HG02973 (cell line): ENCODE measurements around the gene ALDH3A1.

Experiments
- ATAC-seq: cut with Tn5 transposase; IDR thresholded peaks from one replicate; pipeline ENCODE4 v1.9.1; 2021; ENCODE audit warnings: moderate library complexity; ENCODE audit not compliant: unreplicated experiment

Gene ALDH3A1

DNA sequence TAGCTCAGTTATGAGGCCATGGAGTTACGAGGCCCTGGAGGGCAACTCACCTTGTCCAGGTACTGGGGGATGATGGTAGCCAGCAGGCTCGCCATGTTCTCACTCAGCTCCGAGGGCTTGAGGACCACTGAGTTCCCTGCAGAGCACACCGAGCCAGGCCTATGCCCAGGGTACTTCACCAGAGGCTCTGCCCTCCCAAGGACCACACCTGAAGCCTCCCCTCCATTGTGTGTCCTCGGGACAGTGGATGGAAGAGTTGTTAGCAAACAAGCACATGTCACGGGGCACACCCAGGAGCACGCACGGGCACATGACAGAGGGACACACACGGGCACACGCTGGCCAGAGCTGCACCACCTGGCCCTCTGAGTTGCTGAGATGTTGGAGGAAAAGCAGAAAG is 5.6 kb downstream of the ALDH3A1 start:
- ATAC-seq: no peak

DNA sequence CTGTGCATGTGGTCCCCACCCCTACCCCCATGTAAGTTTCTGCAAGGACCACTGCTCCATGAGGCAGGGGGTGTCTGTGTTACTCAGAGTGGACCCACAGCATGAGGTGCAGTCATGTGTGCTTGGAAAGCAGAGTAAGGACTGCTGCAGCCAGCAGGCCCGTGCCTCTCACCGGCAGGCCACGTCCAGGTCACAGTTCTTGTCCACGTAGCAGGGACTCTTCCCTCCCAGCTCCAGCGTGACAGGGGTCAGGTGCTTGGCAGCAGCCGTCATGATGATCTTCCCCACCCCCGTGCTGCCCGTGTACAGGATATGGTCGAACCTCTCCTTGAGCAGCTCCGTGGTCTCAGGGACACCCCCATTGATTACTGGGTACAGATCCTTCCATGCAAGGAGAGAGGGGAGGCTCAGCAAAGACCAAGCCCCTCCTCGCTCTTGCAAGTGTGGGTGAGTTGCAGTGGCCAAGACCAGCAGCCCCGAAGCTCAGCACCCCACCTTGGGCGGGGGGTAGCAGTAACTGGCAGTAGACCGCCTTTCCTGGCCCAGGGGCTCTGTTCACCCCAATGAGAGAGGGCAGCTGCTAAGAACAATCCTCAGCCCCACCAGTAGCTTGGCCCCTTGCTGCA is 6.2 kb downstream of the ALDH3A1 start:
- ATAC-seq: no peak

DNA sequence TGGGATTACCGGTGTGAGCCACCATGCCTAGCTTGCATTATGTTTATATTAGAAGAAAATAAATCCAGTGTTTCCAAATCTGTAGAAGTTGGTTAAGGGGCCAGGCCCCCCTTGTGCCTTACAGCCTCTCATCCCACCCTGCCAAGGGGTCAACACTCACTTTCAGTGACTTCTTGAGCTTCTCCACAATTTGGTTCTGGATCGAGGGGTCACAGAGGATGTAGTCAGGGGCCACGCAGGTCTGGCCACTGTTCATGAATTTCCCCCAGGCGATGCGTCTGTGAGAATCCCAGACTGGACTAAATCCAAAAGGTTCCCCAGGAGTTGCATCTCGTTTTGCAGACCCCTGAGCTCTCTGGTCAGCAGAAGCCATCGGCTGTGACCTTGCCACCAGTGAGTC is 7.2 kb downstream of the ALDH3A1 start:
- ATAC-seq: no peak

DNA sequence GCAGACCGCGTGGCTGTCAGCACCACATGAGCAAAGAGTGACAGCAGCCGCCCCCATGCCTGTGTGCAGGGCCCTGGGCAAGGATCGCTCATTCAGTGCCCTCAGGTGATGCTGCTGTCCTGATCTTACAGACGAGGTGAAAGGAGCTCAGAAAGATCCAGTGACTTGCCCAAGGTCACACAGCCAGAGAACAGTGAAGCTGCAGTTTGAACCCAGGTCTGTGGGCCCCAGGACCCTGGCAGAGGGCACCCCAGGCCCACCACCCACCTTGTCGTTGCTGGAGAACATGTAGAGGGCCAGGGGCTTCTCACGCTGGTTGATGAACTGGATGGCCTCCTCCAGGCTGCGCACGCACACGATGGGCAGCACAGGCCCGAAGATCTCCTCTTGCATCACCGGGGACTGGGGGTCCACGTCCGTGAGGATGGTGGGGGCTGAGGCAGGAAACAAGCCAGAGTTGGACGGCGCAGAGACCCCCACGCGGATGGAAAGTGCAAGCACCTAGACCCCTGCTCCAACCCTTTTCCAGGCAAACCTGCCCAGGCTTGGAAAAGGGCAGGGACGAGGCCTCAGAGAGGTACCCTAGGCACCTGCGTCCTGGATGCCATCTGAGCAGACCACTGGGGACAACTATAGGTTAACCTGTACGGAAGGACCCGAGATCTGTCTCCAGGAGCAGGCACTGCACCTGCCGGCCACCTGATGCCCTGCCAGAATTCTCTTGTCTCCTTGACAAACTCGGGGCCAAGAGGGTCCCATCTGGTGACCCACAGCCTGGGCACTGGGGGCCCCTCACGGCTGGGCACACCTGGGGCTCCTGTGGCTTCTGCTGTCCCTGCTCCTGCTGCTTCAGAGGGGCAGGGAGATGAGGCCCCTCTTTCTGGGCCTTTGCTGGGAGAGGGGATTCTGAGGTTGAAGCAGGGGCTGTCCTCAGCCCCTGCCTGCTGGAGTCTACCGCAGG is 8.6 kb downstream of the ALDH3A1 start:
- ATAC-seq: no peak

GRCh38 chr17:19738757-19739156 is 9.3 kb downstream of the ALDH3A1 start:
- no peak for ATAC-seq

- no peak for ATAC-seq
Measured at GRCh38 chr17:19738073-19738449, 10.0 kb downstream of the ALDH3A1 start.

DNA sequence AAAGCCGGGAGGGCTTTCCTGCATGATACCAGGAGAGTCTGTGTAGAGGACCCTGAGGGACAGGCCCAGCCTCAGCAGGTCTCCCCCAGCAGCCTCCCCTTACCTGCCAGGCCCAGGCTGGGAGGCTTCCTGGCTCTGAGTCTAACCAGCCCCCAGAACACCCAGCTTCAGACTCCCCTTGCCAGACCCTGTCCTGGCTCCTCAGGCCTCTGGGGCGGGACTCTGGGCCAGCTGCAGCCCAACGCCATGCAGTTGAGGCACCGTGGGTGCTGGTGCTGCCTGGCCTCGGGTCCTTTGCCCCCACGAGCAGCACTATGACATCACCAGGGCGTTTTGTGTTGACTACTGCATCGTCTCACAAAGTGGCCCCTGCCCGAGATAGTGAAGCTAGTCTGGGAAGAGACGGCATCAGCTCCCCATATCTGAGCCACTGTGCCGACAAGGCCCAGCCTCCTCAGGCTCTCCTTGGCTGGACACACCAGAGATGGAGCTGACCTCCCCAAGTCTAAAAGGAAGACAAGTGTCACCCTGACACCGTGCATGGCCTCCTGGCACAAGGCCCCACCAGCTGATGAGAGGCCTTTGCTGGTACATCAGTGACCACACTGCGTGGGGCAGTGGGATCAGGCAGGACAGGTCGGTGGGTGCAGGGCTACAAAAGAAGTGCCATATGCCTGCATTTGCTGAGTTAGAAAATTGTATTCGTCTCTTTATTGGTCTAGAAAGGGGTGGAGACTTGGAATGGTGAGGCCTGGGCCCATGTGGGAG is 10.6 kb downstream of the ALDH3A1 start:
- no peak for ATAC-seq

- ATAC-seq: no peak
Measured at GRCh38 chr17:19736071-19736470, 12.0 kb downstream of the ALDH3A1 start.

GRCh38 chr17:19733953-19734526 is 14.1 kb downstream of the ALDH3A1 start:
- ATAC-seq: no peak

- ATAC-seq: no peak
Measured at GRCh38 chr17:19731626-19732025, 16.5 kb downstream of the ALDH3A1 start.

DNA sequence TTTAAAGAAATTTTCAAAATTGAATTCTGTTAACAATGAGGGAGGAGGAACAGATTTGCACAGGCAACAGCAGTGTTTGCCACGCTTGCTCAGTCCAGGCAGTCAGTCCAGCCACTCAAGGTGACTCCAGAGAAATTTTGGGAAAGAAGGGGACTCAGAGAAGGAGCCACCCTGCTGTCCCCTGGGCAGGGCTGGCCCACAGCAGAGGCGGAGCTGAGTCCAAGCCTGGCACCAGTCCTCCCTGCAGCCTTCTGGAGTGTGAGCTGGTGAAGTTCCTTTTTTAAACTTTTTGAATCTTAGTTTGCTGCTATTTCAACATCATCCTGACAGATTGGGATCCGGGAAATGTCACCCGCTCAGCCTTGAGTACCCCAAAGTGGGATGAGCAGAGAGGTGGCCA is 17.3 kb downstream of the ALDH3A1 start:
- ATAC-seq: no peak

GRCh38 chr17:19729900-19730299 is 18.2 kb downstream of the ALDH3A1 start:
- no peak for ATAC-seq

DNA sequence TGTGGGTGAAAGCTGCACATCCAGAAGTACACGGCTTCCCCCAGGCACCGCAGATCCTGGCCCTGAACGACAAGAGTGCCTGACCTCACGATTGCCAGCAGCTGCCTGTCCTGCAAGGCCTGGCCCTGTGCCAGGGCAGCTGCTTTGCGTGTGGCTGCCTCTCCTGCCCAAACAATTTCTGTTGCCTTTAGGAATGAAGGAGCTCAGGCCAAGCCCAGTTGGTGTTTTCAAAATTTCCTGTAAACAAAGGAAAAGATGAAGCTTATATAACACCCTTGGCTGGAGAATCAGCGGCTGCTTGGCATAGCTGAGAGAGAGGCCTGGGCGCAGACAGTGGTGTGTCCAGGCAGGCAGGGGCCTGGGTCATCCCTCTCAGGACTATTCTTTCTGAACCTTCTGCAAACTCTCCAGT is 20.0 kb downstream of the ALDH3A1 start:
- ATAC-seq: no peak

DNA sequence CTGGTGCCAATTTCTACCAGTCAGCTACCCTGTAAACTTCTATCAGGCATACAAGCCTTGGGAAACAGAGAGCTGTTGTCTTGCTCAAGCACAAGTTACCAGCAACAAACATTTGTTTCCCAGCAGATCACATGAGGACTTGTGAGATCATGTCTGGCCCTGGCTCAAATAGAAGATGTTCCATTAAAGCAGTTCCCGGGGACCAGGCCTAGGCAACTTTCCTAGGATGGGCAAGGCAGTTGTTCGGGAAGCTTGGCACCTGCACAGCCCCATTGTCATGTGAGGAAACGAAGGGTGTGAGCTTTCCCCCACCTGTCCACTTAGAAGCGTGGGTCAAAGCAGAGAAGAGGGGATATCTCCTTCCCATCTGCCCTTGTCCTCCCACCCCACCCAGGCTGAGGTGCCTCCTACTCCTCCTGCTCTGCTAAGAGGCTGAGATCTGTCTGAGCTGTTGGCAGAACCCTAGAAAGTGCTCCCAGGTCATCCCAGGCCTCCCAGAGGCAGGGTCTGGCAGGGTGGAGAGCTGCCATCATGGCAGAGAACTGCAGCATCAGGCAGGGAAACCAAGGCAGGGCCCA is 20.5 kb downstream of the ALDH3A1 start:
- ATAC-seq: no peak

- ATAC-seq: no peak
Measured at GRCh38 chr17:19726631-19727376, 21.3 kb downstream of the ALDH3A1 start.

DNA sequence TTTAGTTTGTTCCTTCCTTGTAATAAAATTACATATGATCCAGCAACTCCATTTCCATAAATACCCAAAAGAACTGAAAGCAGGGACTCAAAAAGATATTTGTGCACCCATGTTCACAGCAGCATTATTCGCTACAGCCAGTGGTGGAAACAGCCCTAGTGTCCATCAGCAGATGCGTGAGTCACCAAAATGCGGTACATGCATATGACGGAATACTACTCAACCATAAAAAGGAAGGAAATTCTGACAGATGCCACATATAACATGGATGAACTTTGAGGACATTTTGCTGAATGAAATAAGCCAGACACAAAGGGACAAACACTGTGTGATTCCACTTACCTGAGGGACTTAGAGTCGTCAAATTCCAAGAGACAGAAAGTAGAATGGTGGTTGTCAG is 22.6 kb downstream of the ALDH3A1 start:
- ATAC-seq: no peak

- ATAC-seq: no peak
Measured at GRCh38 chr17:19724501-19725420, 23.3 kb downstream of the ALDH3A1 start.

DNA sequence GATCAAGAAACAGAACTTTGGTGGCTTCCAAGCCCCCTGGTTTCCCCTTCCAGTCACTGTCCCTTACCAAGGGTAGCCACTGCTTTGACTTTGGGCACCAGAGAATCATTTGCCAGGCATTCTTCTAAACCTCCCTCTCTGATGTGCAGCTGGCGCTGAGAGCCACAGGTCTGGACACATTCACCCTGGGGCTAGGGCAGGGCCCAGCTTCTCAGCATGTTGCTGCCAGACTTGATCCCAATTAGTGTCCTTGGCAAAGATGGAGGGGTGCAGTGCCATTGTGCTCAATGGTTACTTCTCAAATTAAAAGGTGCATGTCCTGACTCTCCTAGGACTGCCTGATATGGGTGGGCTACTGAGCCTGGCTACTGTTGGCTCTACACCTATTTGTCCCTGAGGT is 24.1 kb downstream of the ALDH3A1 start:
- ATAC-seq: no peak
